GM19372 (cell line): ENCODE data around the gene PLPP6.
"Not testable (repeated sequence)": the region's sequence is repeated elsewhere in the genome, so short reads cannot be mapped to it uniquely, and the experiment has no call there.

Source experiments
- ATAC-seq: cut with Tn5 transposase; IDR thresholded peaks from one replicate; pipeline ENCODE4 v1.9.1; 2021; ENCODE audit warnings: mild to moderate bottlenecking, low read depth, moderate library complexity; ENCODE audit not compliant: unreplicated experiment

PLPP6 gene

GRCh38 chr9:4662108-4662988 is at the start of gene PLPP6:
Gene PLPP6, plus strand, starts transcription at chr9:4662294. Its CDS starts 82 bp downstream, at chr9:4662376.
- peak; percentile 70 for ATAC-seq

GRCh38 chr9:4614627-4615026 is 47.5 kb upstream of the PLPP6 start:
- no peak for ATAC-seq

GRCh38 chr9:4615251-4615650 is 46.8 kb upstream of the PLPP6 start:
- no peak for ATAC-seq

GRCh38 chr9:4615778-4616177 is 46.3 kb upstream of the PLPP6 start:
- no peak for ATAC-seq

GRCh38 chr9:4617752-4618151 is 44.3 kb upstream of the PLPP6 start:
- ATAC-seq, result no peak

GRCh38 chr9:4618700-4619099 is 43.4 kb upstream of the PLPP6 start:
- ATAC-seq, result no peak

GRCh38 chr9:4620057-4620765 is 41.9 kb upstream of the PLPP6 start:
- ATAC-seq, result no peak

- no peak for ATAC-seq
Observed at GRCh38 chr9:4620881-4621555, 41.1 kb upstream of the PLPP6 start.

- ATAC-seq, result no peak
Observed at GRCh38 chr9:4622016-4622415, 40.1 kb upstream of the PLPP6 start.

- no peak for ATAC-seq
Observed at GRCh38 chr9:4630836-4631235, 31.3 kb upstream of the PLPP6 start.

GRCh38 chr9:4638968-4639367 is 23.1 kb upstream of the PLPP6 start:
- no peak for ATAC-seq

GRCh38 chr9:4639420-4639819 is 22.7 kb upstream of the PLPP6 start:
- ATAC-seq, result no peak

GRCh38 chr9:4640027-4640426 is 22.1 kb upstream of the PLPP6 start:
- no peak for ATAC-seq

- ATAC-seq, result no peak
Observed at GRCh38 chr9:4642351-4642750, 19.7 kb upstream of the PLPP6 start.

GRCh38 chr9:4654084-4654483 is 8.0 kb upstream of the PLPP6 start:
- no peak for ATAC-seq

- no peak for ATAC-seq
Observed at GRCh38 chr9:4654538-4654937, 7.6 kb upstream of the PLPP6 start.

- ATAC-seq, result not testable (repeated sequence)
Observed at GRCh38 chr9:4656196-4656595, 5.9 kb upstream of the PLPP6 start.

GRCh38 chr9:4656621-4657020 is 5.5 kb upstream of the PLPP6 start:
- no peak for ATAC-seq

- ATAC-seq, result no peak
Observed at GRCh38 chr9:4657426-4658159, 4.5 kb upstream of the PLPP6 start.

- ATAC-seq, result not testable (repeated sequence)
Observed at GRCh38 chr9:4660665-4661064, 1.4 kb upstream of the PLPP6 start.

GRCh38 chr9:4661165-4661564 is 929 bp upstream of the PLPP6 start:
- ATAC-seq, result no peak
